Activated CD8-positive, alpha-beta memory T cell treated with anti-CD3 and anti-CD28 coated beads, Interleukin-2, amount 50 U/mL, for 24 hours (primary cell): ENCODE measurements around the gene RBM7.

ENCODE experiments used
- DNase-seq: peaks from one replicate; pipeline ENCODE4 v3.0.0-alpha.2; 2020; ENCODE audit errors: extremely low read depth

The RBM7 gene

GRCh38 chr11:114447892-114448291 is 47.4 kb downstream of the RBM7 start:
- no peak for DNase-seq

DNA sequence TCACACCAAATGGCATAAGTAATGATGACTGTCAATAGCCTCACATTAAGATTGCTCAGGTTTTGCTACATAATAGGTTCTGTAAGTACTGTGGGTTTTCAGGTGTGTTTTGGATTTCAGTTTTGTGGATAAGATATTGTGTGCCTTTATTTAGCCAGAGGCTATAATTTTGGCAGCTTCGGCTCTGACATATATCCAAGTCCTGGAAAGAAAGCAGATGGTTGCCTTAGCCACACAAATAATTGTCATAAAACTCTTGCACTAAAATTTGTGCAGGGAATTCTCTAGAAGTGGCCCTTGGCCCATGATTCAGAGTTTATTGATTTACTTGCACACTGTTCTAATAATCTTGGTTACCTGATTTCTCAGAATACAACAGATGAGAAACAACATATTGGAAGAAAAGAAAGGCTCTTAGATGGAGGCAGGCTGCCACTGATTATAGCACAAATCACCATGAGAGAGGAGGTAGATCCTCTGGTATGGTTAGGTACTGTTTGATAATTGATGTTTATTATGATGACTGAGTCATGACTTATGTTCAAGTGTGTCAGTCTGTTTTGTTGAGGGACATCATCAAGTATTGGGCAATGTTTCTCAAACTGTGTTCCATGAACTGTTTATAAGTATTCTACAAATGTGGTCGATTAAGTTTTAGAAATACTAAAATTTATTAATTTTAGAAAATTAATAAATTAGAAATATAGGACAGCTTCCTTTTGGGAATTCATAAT is 48.5 kb downstream of the RBM7 start:
- DNase-seq, result no peak

- DNase-seq, result no peak
These were observed 49.4 kb downstream of the RBM7 start for GRCh38 chr11:114449845-114450244.

GRCh38 chr11:114452399-114452798 is 51.9 kb downstream of the RBM7 start:
- no peak for DNase-seq
